GM23248 (cell line): ENCODE results near the gene CTH.

Source experiments
- EZH2 ChIP-seq: fragments of 200-600 bp; sonication (generic); IDR thresholded peaks from 2 replicates; pipeline ENCODE4 v1.6.1; 2018; ENCODE audit warnings: antibody characterized with exemption, mild to moderate bottlenecking; ENCODE audit not compliant: insufficient read depth, poor library complexity, severe bottlenecking
- EZH2phosphoT487 ChIP-seq: fragments of 200-600 bp; sonication (generic); IDR thresholded peaks from 2 replicates; pipeline ENCODE4 v1.6.1; 2018; ENCODE audit warnings: antibody characterized with exemption, moderate library complexity, mild to moderate bottlenecking, low read depth; ENCODE audit not compliant: insufficient read depth

GRCh38 chr1:70397013-70397412, 14.1 kb upstream of the CTH start:
- TF ChIP-seq EZH2phosphoT487, result no peak
- no peak for TF ChIP-seq EZH2
